Type B pancreatic cell (in vitro differentiated cells): ENCODE results near the gene CWC27. TPM values are rescaled to one million over a fixed set of nuclear protein-coding genes. Genes with fewer than 3 reads are reported as not detected.

Source experiments
- DNase-seq: peaks from one replicate; pipeline ENCODE4 v3.0.0; 2021; ENCODE audit warnings: mixed read lengths; ENCODE audit not compliant: unreplicated experiment; ENCODE audit errors: extremely low spot score
- H3K27ac Mint-ChIP-seq: 2 replicates; pipeline ENCODE4 v1.8.0; 2021; ENCODE audit warnings: mild to moderate bottlenecking, mixed read lengths
- H3K27me3 Mint-ChIP-seq: 2 replicates; pipeline ENCODE4 v1.8.0; 2021; ENCODE audit warnings: mixed read lengths
- H3K36me3 Mint-ChIP-seq: 2 replicates; pipeline ENCODE4 v1.8.0; 2021; ENCODE audit warnings: mixed read lengths
- H3K4me1 Mint-ChIP-seq: one replicate; pipeline ENCODE4 v1.8.0; 2021; ENCODE audit warnings: mixed read lengths; ENCODE audit not compliant: unreplicated experiment
- H3K4me3 Mint-ChIP-seq: 2 replicates; pipeline ENCODE4 v1.8.0; 2021; ENCODE audit warnings: mild to moderate bottlenecking, mixed read lengths
- H3K9me3 Mint-ChIP-seq: 2 replicates; pipeline ENCODE4 v1.8.0; 2021; ENCODE audit warnings: mixed read lengths
- CTCF ChIP-seq: fragments of 200-600 bp; sonication (generic); conservative IDR thresholded peaks from 2 replicates; pipeline ENCODE4 v1.5.0; 2021; ENCODE audit warnings: antibody characterized with exemption, mild to moderate bottlenecking
- total RNA-seq: library from RNA; stranded (reverse); gene quantifications from 2 replicates; pipeline ENCODE4 v1.2.1, GENCODE V29; 2021; ENCODE audit warnings: low replicate concordance

CWC27 gene
- total RNA-seq, 1 donor from 2014 or later = 32.0 TPM

DNA sequence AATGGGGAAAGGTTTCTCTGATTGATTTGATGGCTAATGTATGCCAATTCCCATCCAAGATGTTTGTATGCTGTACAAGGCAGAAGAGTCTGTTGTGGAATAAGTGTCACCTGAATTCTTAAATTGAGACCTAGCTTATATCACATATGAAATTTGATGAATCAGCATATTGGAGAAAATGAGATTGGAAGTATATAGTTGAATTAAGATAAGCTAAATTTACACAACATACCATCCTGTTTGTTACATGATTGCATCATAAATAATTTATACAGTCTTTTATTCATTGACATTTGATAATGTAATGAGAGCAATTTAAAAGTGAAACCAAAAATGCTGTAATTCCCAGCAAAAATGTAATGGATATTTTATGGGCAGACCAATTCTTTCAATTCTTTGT lies 1.1 kb downstream of the CWC27 start:
- no peaks in the 10 kb centered on the region for H3K27me3 Mint-ChIP-seq
- peaks cover 12% of the 10 kb centered on the region for H3K36me3 Mint-ChIP-seq
- TF ChIP-seq CTCF = no peak
- peak overlapping the region; percentile 100 for H3K4me3 Mint-ChIP-seq
- DNase-seq = no peak
- no peaks in the 10 kb centered on the region for H3K9me3 Mint-ChIP-seq
- H3K4me1 Mint-ChIP-seq = peaks cover 27% of the 10 kb centered on the region
- H3K27ac Mint-ChIP-seq = peak overlapping the region; percentile 99

DNA sequence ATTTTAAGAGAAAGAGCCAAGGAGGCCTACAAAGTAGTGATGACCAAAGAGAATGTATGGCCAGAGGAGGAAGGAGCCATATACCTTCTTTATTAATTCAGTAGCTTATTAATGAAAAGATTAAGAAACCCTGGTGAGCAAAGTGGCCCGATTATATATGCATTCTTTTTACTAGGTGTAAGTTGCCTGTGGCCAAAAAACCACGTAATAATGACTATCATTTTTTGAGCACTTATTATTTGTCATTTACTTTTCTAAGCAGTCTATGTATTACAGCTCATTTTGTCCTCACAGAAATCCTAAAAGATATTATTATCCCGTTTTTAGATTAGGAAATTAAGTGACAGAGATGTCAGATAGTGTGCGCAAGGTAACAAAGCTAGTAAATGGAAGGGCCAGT lies 3.0 kb downstream of the CWC27 start:
- Mint-ChIP-seq H3K4me3 (no peak overlapping the region), H3K9me3 (no peaks in the 10 kb centered on the region), H3K27me3 (no peaks in the 10 kb centered on the region), H3K36me3 (peaks cover 6% of the 10 kb centered on the region), H3K4me1 (peaks cover 20% of the 10 kb centered on the region), H3K27ac (no peak overlapping the region)
- TF ChIP-seq CTCF = no peak
- DNase-seq = no peak

GRCh38 chr5:64773533-64773932 lies 4.8 kb downstream of the CWC27 start:
- no peak for DNase-seq
- Mint-ChIP-seq H3K27ac (no peak overlapping the region), H3K9me3 (no peaks in the 10 kb centered on the region), H3K4me3 (no peak overlapping the region), H3K4me1 (peaks cover 14% of the 10 kb centered on the region), H3K36me3 (no peaks in the 10 kb centered on the region), H3K27me3 (no peaks in the 10 kb centered on the region)
- no peak for TF ChIP-seq CTCF

DNA sequence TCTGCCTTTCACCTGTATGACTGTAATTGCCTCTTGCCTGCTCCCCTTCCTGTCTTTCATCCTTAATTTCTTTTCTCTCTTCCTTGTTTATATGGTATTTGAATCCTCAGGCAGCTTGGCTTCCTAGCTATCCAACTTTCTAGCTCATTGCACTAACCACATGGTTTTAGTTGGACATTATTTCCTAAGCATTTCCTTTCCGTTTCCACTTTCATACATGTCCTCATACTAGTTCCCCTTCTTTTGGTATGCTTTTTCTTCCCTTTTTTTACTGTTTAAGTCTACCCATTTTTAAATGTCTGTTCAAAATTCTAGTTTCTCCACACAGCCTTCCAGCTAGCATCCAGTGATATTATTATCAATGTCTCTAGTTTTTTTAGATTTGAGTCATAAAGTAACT lies 6.6 kb downstream of the CWC27 start:
- no peak for TF ChIP-seq CTCF
- no peaks in the 10 kb centered on the region for H3K36me3 Mint-ChIP-seq
- peaks cover 4% of the 10 kb centered on the region for H3K4me1 Mint-ChIP-seq
- no peaks in the 10 kb centered on the region for H3K27me3 Mint-ChIP-seq
- no peak overlapping the region for H3K4me3 Mint-ChIP-seq
- H3K27ac Mint-ChIP-seq = no peak overlapping the region
- no peak for DNase-seq
- H3K9me3 Mint-ChIP-seq = no peaks in the 10 kb centered on the region

GRCh38 chr5:64784451-64785025 lies 15.8 kb downstream of the CWC27 start:
- H3K27ac Mint-ChIP-seq = no peak overlapping the region
- no peaks in the 10 kb centered on the region for H3K27me3 Mint-ChIP-seq
- peak; percentile 70 for DNase-seq
- H3K4me3 Mint-ChIP-seq = no peak overlapping the region
- H3K36me3 Mint-ChIP-seq = peaks cover 6% of the 10 kb centered on the region
- no peaks in the 10 kb centered on the region for H3K9me3 Mint-ChIP-seq
- peak; percentile 95 for TF ChIP-seq CTCF
- no peaks in the 10 kb centered on the region for H3K4me1 Mint-ChIP-seq

- no peak for DNase-seq
- H3K27me3 Mint-ChIP-seq = no peaks in the 10 kb centered on the region
- no peak overlapping the region for H3K4me3 Mint-ChIP-seq
- no peaks in the 10 kb centered on the region for H3K4me1 Mint-ChIP-seq
- no peak overlapping the region for H3K27ac Mint-ChIP-seq
- TF ChIP-seq CTCF = no peak
- H3K9me3 Mint-ChIP-seq = no peaks in the 10 kb centered on the region
- peaks cover 6% of the 10 kb centered on the region for H3K36me3 Mint-ChIP-seq
Observed at GRCh38 chr5:64786372-64786771, 17.6 kb downstream of the CWC27 start.
